ENCODE measurements around the gene DBR1. TPM values are rescaled to one million over a fixed set of nuclear protein-coding genes. Genes with fewer than 3 reads are reported as not detected.

The DBR1 gene, protein sequence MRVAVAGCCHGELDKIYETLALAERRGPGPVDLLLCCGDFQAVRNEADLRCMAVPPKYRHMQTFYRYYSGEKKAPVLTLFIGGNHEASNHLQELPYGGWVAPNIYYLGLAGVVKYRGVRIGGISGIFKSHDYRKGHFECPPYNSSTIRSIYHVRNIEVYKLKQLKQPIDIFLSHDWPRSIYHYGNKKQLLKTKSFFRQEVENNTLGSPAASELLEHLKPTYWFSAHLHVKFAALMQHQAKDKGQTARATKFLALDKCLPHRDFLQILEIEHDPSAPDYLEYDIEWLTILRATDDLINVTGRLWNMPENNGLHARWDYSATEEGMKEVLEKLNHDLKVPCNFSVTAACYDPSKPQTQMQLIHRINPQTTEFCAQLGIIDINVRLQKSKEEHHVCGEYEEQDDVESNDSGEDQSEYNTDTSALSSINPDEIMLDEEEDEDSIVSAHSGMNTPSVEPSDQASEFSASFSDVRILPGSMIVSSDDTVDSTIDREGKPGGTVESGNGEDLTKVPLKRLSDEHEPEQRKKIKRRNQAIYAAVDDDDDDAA
- total RNA-seq (2016; rRNA removed; fragmentation: Illumina TruSeq; extraction: Trizol) = 16.7 and 22.7 TPM in 2 replicates
- total RNA-seq (2016; cell fraction: cytosol; rRNA removed; fragmentation: Illumina TruSeq; extraction: Trizol; ENCODE audit: low read depth) = 1.6 and 1.9 TPM in 2 replicates
- total RNA-seq (2016; cell fraction: insoluble cytoplasmic fraction; rRNA removed; fragmentation: Illumina TruSeq; extraction: Trizol) = 18.0 and 23.8 TPM in 2 replicates
- total RNA-seq (2016; cell fraction: membrane; rRNA removed; fragmentation: Illumina TruSeq; extraction: Trizol) = 4.4 and 5.9 TPM in 2 replicates
- total RNA-seq (2016; cell fraction: nucleus; rRNA removed; fragmentation: Illumina TruSeq; extraction: Trizol) = 8.9 and 12.6 TPM in 2 replicates
- polyA plus RNA-seq (2011; rRNA removed) = 6.1 and 6.4 TPM in 2 replicates
- polyA plus RNA-seq (2011; cell fraction: cytosol; rRNA removed) = 4.3 and 5.6 TPM in 2 replicates
- polyA plus RNA-seq (2011; cell fraction: nucleus; rRNA removed) = 3.2 and 6.3 TPM in 2 replicates
- 4.5 and 6.3 TPM in 2 replicates for polyA plus RNA-seq (2012)
- polyA plus RNA-seq (2016; cell fraction: cytosol; fragmentation: Illumina TruSeq; extraction: Trizol; ENCODE audit: low read depth) = 0.51 and 0.66 TPM in 2 replicates
- polyA plus RNA-seq (2016; cell fraction: insoluble cytoplasmic fraction; fragmentation: Illumina TruSeq; extraction: Trizol; ENCODE audit: low read depth) = 17.7 and 18.8 TPM in 2 replicates
- polyA plus RNA-seq (2016; cell fraction: membrane; fragmentation: Illumina TruSeq; extraction: Trizol; ENCODE audit: low read depth) = 1.5 and 1.8 TPM in 2 replicates
- 11.3 and 15.7 TPM in 2 replicates for polyA plus RNA-seq (2016; cell fraction: nucleus; fragmentation: Illumina TruSeq; extraction: Trizol; ENCODE audit: insufficient read depth, low read depth)
- polyA minus RNA-seq (2011; rRNA and poly(A)+ RNA removed; ENCODE audit: low replicate concordance) = 4.2 and 5.9 TPM in 2 replicates
- 4.1 and 5.1 TPM in 2 replicates for polyA minus RNA-seq (2011; cell fraction: cytosol; rRNA and poly(A)+ RNA removed)
- polyA minus RNA-seq (2011; cell fraction: nucleus; rRNA and poly(A)+ RNA removed) = 6.6 and 7.7 TPM in 2 replicates
- Bru-seq, nascent RNA = percentile 75 among the genes with signal in this experiment
- BruChase-seq, experiment 1, labeled RNA remaining after a 6-hour chase = percentile 76 among the genes with signal in this experiment
- BruChase-seq, experiment 2, labeled RNA remaining after a 2-hour chase = percentile 82 among the genes with signal in this experiment
- long read RNA-seq, experiment 1, transcript DBR1-201 (8 exons, 2,666 nt) = major isoform, 7 of 9 reads
- long read RNA-seq, experiment 1, partial matches to known transcripts = 0 of 9 reads
- long read RNA-seq, experiment 1, other reads (novel, unspliced or antisense) = 2 of 9 reads
- long read RNA-seq, experiment 2, transcript DBR1-201 (8 exons, 2,666 nt) = major isoform, 5 of 19 reads
- long read RNA-seq, experiment 2, partial matches to known transcripts = 4 of 19 reads
- long read RNA-seq, experiment 2, other reads (novel, unspliced or antisense) = 10 of 19 reads

GRCh38 chr3:138174421-138175131 is at the start of gene DBR1:
DBR1 (minus strand) TSS chr3:138174921; CDS start chr3:138174795, 126 bp downstream.
- Histone ChIP-seq H3K4me2 (ENCODE audit: low read depth, low read length) (peak within 1 kb of the TSS; percentile 81), H3K36me3 (replicated peaks in 1 of 2; ENCODE audit: control insufficient read depth in 1 of 2, insufficient read depth in 2 of 2, low read length in 2 of 2) (peaks cover under 1 to 15% of the 10 kb centered on the region in 2 experiments; a peak in 3 of 5 replicates), H3K4me3 (replicated peaks in 1 of 3; ENCODE audit: insufficient read depth in 1 of 3, low read depth in 2 of 3, low read length in 3 of 3) (peak within 1 kb of the TSS; percentile 83 to 93 (median 88)), H3K4me1 (ENCODE audit: insufficient read depth, low read length) (peaks cover 19% of the 10 kb centered on the region), H2AFZ (ENCODE audit: low read length) (peak within 1 kb of the TSS; percentile 99), H4K20me1 (ENCODE audit: insufficient read depth, low read length) (no peaks in the 10 kb centered on the region), H3K27ac (ENCODE audit: extremely low read length, insufficient read depth, low read length) (peak within 1 kb of the TSS; percentile 72), H3K9me3 (ENCODE audit: low read length) (no peaks in the 10 kb centered on the region), H3K9ac (ENCODE audit: insufficient read depth, low read depth, low read length) (peak within 1 kb of the TSS; percentile 77), H3K79me2 (ENCODE audit: insufficient read depth, low read length) (peaks cover 21% of the 10 kb centered on the region), H3K27me3 (ENCODE audit: control insufficient read depth in 1 of 2, insufficient read depth in 2 of 2, low read length in 2 of 2) (no peaks in the 10 kb centered on the region; a peak in 1 of 5 replicates)
- in situ Hi-C loops (cut with HindIII; ENCODE audit: extremely low pct_ligation_motif_present, low pct_unique_long_range_greater_than_20kb) = no loop called here
- ChIA-PET POLR2A (interaction anchor here (1.0 to 3.5 kb wide), 4 partner anchors 10 to 174 kb away, joined by 3 to 39 read pairs (median 4); partner anchors contain the start of genes ARMC8 and MRAS), CTCF (ENCODE audit: low intra/inter-chr PET ratio, low total read pairs) (no interaction called here)
- BruUV-seq (replicated peaks) = no TSS peak
- intact Hi-C loops (cut with micrococcal nuclease; ENCODE audit: unreplicated experiment) = no loop called here
- peak; percentile 99 for ATAC-seq
- WGBS (ENCODE audit: low lambda C conversion rate) = under 1% methylated on average over 7 of the region's 38 CpGs
- DNase-seq (ENCODE audit: low spot score) = peak; percentile 86
- peak; percentile 71 for FAIRE-seq
- peak; percentile 52; the same call in 1 of the 2 replicates for TF ChIP-seq RXRB (CRISPR knock-in tag; IDR thresholded peaks at IDR 0.05; ENCODE audit: borderline replicate concordance)
- TF ChIP-seq ZNF775 (CRISPR knock-in tag; IDR thresholded peaks at IDR 0.05; ENCODE audit: borderline replicate concordance) = no peak
- TF ChIP-seq ZNF878 (CRISPR knock-in tag; IDR thresholded peaks at IDR 0.05) = peak; percentile 67; the same call in 1 of the 2 replicates
- TF ChIP-seq PHF8 (CRISPR knock-in tag; IDR thresholded peaks at IDR 0.05) = peak; percentile 97
- TF ChIP-seq, protein P1, sequence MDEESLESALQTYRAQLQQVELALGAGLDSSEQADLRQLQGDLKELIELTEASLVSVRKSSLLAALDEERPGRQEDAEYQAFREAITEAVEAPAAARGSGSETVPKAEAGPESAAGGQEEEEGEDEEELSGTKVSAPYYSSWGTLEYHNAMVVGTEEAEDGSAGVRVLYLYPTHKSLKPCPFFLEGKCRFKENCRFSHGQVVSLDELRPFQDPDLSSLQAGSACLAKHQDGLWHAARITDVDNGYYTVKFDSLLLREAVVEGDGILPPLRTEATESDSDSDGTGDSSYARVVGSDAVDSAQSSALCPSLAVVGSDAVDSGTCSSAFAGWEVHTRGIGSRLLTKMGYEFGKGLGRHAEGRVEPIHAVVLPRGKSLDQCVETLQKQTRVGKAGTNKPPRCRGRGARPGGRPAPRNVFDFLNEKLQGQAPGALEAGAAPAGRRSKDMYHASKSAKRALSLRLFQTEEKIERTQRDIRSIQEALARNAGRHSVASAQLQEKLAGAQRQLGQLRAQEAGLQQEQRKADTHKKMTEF (CRISPR knock-in tag; IDR thresholded peaks at IDR 0.05) = peak; percentile 56; the same call in 1 of the 2 replicates
- TF ChIP-seq ZNF740 (CRISPR knock-in tag; IDR thresholded peaks at IDR 0.05) = peak; percentile 54; the same call in 1 of the 2 replicates
- TF ChIP-seq RXRA (CRISPR knock-in tag; IDR thresholded peaks at IDR 0.05) = no peak; the same call in 1 of the 2 replicates
- peak; percentile 35; the same call in 1 of the 2 replicates for TF ChIP-seq ZZZ3 (CRISPR knock-in tag; IDR thresholded peaks at IDR 0.05; ENCODE audit: borderline replicate concordance)
- TF ChIP-seq ETV6 (CRISPR knock-in tag; conservative IDR thresholded peaks at IDR 0.05) = peak; percentile 86
- TF ChIP-seq, protein P2, sequence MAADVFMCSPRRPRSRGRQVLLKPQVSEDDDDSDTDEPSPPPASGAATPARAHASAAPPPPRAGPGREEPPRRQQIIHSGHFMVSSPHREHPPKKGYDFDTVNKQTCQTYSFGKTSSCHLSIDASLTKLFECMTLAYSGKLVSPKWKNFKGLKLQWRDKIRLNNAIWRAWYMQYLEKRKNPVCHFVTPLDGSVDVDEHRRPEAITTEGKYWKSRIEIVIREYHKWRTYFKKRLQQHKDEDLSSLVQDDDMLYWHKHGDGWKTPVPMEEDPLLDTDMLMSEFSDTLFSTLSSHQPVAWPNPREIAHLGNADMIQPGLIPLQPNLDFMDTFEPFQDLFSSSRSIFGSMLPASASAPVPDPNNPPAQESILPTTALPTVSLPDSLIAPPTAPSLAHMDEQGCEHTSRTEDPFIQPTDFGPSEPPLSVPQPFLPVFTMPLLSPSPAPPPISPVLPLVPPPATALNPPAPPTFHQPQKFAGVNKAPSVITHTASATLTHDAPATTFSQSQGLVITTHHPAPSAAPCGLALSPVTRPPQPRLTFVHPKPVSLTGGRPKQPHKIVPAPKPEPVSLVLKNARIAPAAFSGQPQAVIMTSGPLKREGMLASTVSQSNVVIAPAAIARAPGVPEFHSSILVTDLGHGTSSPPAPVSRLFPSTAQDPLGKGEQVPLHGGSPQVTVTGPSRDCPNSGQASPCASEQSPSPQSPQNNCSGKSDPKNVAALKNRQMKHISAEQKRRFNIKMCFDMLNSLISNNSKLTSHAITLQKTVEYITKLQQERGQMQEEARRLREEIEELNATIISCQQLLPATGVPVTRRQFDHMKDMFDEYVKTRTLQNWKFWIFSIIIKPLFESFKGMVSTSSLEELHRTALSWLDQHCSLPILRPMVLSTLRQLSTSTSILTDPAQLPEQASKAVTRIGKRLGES (CRISPR knock-in tag; IDR thresholded peaks at IDR 0.05; ENCODE audit: borderline replicate concordance) = no peak
